Neural progenitor cell (in vitro differentiated cells): ENCODE data around the gene HERC3.

Source experiments
- EZH2 ChIP-seq: fragments of 200-600 bp; sonication (generic); IDR thresholded peaks from 2 replicates; pipeline ENCODE4 v1.6.1; 2017; ENCODE audit warnings: antibody characterized with exemption, mild to moderate bottlenecking, moderate library complexity
- EZH2phosphoT487 ChIP-seq: fragments of 200-600 bp; sonication (generic); IDR thresholded peaks from 2 replicates; pipeline ENCODE4 v1.6.1; 2017; ENCODE audit warnings: antibody characterized with exemption
- TF ChIP-seq, protein P1 (sequence below): fragments of 200-600 bp; sonication (generic); IDR thresholded peaks from 2 replicates; pipeline ENCODE4 v1.5.1; 2017; ENCODE audit warnings: antibody characterized with exemption, mild to moderate bottlenecking

DNA sequence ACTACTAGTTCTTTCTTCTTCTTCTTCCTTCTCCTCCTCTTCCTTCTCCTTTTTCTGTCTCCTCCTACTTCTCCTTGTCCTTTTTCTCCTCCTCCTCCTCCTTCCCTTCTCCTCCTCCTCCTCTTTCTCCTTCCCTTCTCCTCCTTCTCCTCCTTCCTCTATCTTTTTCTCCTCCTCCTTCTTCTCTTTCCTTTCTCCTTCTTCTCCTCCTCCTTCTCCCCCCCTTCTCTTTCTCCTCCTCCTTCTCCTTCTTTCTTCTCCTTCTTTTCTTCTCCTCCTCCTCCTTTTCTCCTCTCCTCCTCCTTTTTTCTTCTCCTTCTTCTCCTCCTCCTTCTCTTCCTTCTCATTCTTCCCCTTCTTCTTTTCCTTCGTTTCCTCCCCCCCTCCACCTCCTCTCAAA lies 127.1 kb downstream of the HERC3 start:
- TF ChIP-seq EZH2, result no peak
- TF ChIP-seq, protein P1, sequence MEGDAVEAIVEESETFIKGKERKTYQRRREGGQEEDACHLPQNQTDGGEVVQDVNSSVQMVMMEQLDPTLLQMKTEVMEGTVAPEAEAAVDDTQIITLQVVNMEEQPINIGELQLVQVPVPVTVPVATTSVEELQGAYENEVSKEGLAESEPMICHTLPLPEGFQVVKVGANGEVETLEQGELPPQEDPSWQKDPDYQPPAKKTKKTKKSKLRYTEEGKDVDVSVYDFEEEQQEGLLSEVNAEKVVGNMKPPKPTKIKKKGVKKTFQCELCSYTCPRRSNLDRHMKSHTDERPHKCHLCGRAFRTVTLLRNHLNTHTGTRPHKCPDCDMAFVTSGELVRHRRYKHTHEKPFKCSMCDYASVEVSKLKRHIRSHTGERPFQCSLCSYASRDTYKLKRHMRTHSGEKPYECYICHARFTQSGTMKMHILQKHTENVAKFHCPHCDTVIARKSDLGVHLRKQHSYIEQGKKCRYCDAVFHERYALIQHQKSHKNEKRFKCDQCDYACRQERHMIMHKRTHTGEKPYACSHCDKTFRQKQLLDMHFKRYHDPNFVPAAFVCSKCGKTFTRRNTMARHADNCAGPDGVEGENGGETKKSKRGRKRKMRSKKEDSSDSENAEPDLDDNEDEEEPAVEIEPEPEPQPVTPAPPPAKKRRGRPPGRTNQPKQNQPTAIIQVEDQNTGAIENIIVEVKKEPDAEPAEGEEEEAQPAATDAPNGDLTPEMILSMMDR, result no peak
- no peak for TF ChIP-seq EZH2phosphoT487
